ENCODE data around the gene CEMIP2.

DNA sequence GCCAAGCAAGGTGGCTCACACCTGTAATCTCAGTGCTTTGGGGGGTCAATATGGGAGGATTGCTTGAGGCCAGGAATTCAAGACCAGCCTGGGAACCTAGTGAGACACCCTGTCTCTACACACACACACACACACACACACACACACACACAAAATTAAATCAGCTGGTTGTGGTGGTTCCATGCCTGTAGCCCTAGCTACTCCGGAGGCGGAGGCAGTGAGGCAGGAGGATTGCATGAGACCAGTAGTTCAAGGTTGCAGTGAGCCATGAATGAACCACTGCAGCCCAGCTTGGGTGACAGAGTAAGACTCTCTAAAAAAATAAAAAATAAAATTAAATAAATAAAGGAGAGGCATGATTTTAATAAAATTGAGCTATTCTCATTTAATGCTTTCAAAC lies 13.1 kb downstream of the CEMIP2 start:
- TF ChIP-seq, protein P1, sequence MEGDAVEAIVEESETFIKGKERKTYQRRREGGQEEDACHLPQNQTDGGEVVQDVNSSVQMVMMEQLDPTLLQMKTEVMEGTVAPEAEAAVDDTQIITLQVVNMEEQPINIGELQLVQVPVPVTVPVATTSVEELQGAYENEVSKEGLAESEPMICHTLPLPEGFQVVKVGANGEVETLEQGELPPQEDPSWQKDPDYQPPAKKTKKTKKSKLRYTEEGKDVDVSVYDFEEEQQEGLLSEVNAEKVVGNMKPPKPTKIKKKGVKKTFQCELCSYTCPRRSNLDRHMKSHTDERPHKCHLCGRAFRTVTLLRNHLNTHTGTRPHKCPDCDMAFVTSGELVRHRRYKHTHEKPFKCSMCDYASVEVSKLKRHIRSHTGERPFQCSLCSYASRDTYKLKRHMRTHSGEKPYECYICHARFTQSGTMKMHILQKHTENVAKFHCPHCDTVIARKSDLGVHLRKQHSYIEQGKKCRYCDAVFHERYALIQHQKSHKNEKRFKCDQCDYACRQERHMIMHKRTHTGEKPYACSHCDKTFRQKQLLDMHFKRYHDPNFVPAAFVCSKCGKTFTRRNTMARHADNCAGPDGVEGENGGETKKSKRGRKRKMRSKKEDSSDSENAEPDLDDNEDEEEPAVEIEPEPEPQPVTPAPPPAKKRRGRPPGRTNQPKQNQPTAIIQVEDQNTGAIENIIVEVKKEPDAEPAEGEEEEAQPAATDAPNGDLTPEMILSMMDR (CRISPR knock-in tag; IDR thresholded peaks at IDR 0.05): no peak
- no peak for TF ChIP-seq NR2C2 (CRISPR knock-in tag; IDR thresholded peaks at IDR 0.05; ENCODE audit: borderline replicate concordance)
- TF ChIP-seq ZNF274 (CRISPR knock-in tag; IDR thresholded peaks at IDR 0.05): no peak
- no peak for TF ChIP-seq MTF1 (CRISPR knock-in tag; IDR thresholded peaks at IDR 0.05)
- no peak for TF ChIP-seq RAD21 (CRISPR knock-in tag; IDR thresholded peaks at IDR 0.05)
- no peak for TF ChIP-seq ZNF432 (CRISPR knock-in tag; IDR thresholded peaks at IDR 0.05; ENCODE audit: borderline replicate concordance)
- TF ChIP-seq, protein P2, sequence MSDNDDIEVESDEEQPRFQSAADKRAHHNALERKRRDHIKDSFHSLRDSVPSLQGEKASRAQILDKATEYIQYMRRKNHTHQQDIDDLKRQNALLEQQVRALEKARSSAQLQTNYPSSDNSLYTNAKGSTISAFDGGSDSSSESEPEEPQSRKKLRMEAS (IDR thresholded peaks at IDR 0.05): no peak
- TF ChIP-seq TGIF2 (CRISPR knock-in tag; IDR thresholded peaks at IDR 0.05): no peak
- no peak for TF ChIP-seq MAFG (CRISPR knock-in tag; IDR thresholded peaks at IDR 0.05)
- TF ChIP-seq MAZ (IDR thresholded peaks at IDR 0.05; ENCODE audit: borderline replicate concordance, low read depth, low read length): no peak
- TF ChIP-seq MAZ (CRISPR knock-in tag; IDR thresholded peaks at IDR 0.05; ENCODE audit: low read depth): no peak
